Osteoblast (primary cell): ENCODE data around the gene PML. TPM values are rescaled to one million over a fixed set of nuclear protein-coding genes. Genes with fewer than 3 reads are reported as not detected.
A peak's percentile ranks its signal among the peaks of the same experiment; 100 is the strongest.

Source experiments
- DNase-seq: peaks from one replicate; pipeline ENCODE4 v3.0.0; 2011; ENCODE audit warnings: low spot score, mixed read lengths; ENCODE audit not compliant: insufficient read length; ENCODE audit errors: missing footprints
- H2AFZ ChIP-seq: 2 replicates; pipeline ENCODE4 v1.6.0; 2011; ENCODE audit warnings: mild to moderate bottlenecking, low read length
- H3K27ac ChIP-seq: 2 replicates; pipeline ENCODE4 v1.5.1; 2011; ENCODE audit warnings: mild to moderate bottlenecking, low read depth, low read length, moderate library complexity
- H3K27me3 ChIP-seq: 2 replicates; pipeline ENCODE4 v1.6.0; 2012; ENCODE audit warnings: mild to moderate bottlenecking, control low read depth, inconsistent platforms, low read length, moderate library complexity; ENCODE audit not compliant: insufficient read depth
- H3K36me3 ChIP-seq: 2 replicates; pipeline ENCODE4 v1.5.1; 2011; ENCODE audit warnings: mild to moderate bottlenecking, low read length, control low read depth, moderate library complexity; ENCODE audit not compliant: insufficient read depth
- H3K4me1 ChIP-seq: 2 replicates; pipeline ENCODE4 v1.5.1; 2011; ENCODE audit warnings: mild to moderate bottlenecking, low read length, control low read depth, moderate library complexity; ENCODE audit not compliant: insufficient read depth
- H3K4me2 ChIP-seq: 2 replicates; pipeline ENCODE4 v1.6.0; 2011; ENCODE audit warnings: mild to moderate bottlenecking, low read length; ENCODE audit not compliant: insufficient read depth
- H3K4me3 ChIP-seq: fragments of 200-600 bp; sonication (generic); 3 replicates; pipeline ENCODE4 v1.5.1; 2012; ENCODE audit warnings: mild to moderate bottlenecking, low read length, inconsistent platforms; ENCODE audit not compliant: insufficient read depth
- H3K79me2 ChIP-seq: 2 replicates; pipeline ENCODE4 v1.6.0; 2012; ENCODE audit warnings: mild to moderate bottlenecking, low read length, control low read depth, inconsistent platforms; ENCODE audit not compliant: insufficient read depth
- H3K9me3 ChIP-seq: 2 replicates; pipeline ENCODE4 v1.5.1; 2011; ENCODE audit warnings: low read depth, low read length, control low read depth
- H4K20me1 ChIP-seq: 2 replicates; pipeline ENCODE4 v1.6.0; 2012; ENCODE audit warnings: mild to moderate bottlenecking, low read length, control low read depth; ENCODE audit not compliant: insufficient read depth
- total RNA-seq: library from RNA; depleted of rRNA; stranded (reverse); fragments of >200 nt; gene quantifications from 2 replicates; pipeline ENCODE4 v1.2.3, GENCODE V29; 2012
- TF ChIP-seq, protein P1 (sequence below): IDR thresholded peaks from 2 replicates; pipeline ENCODE4 v1.5.1; 2011; ENCODE audit warnings: mild to moderate bottlenecking, low read depth, low read length, moderate library complexity; ENCODE audit errors: extremely low read depth

PML gene
- total RNA-seq, 1 donor = 46.7 TPM

DNA sequence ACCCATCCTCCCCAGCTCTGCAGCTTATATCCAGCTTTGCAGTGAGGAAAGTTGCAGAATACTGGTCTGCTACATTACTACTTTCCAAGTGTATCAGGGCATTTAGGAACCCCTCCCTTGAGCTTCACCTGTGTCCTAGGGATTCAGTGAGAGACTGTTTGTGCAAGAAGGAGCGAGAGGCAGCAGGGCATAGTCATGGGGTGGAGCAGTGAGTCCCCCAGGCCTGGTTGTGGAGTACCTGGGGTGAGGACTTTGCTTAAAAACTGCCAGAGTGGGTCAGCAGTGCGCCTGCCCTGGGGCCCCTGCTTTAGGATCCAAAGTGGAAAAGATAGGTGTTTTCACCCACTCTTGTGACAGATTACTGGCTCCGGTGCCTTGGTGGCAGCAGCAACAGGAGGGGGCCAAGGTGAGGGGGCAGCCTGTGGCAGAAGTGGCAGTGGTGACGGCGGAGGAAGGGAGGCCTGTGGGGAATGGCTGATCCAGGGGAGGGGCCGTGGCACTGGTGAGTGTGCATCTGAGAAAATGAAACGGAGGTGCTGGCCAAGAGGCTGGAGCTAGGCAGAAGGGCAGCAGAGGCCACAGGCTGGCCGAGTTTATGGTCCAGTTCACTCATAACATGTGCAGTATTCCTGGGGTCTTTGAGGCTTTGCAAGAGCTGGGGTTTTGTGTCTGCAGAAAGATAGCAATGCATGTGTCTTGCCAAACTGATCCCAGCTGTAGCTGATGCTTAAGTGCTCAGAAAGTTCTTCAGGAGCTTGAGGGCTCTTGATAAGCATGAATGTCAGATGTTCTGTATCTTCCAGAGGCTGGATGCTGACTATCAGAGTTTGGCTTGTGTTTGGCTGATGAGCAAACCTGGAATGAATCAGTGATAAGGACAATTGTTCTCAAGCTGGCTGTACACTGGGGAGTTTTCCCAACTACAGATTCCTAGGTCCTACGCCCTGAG lies 44.5 kb downstream of the PML start:
- Histone ChIP-seq H2AFZ (no peak overlapping the region), H3K4me3 (no peak overlapping the region), H3K79me2 (no peaks in the 10 kb centered on the region), H4K20me1 (peaks cover 3% of the 10 kb centered on the region), H3K4me1 (peaks cover 34% of the 10 kb centered on the region), H3K9me3 (no peaks in the 10 kb centered on the region), H3K27me3 (no peaks in the 10 kb centered on the region), H3K27ac (peak overlapping the region; percentile 84), H3K4me2 (no peak overlapping the region), H3K36me3 (peaks cover 54% of the 10 kb centered on the region)
- TF ChIP-seq, protein P1, sequence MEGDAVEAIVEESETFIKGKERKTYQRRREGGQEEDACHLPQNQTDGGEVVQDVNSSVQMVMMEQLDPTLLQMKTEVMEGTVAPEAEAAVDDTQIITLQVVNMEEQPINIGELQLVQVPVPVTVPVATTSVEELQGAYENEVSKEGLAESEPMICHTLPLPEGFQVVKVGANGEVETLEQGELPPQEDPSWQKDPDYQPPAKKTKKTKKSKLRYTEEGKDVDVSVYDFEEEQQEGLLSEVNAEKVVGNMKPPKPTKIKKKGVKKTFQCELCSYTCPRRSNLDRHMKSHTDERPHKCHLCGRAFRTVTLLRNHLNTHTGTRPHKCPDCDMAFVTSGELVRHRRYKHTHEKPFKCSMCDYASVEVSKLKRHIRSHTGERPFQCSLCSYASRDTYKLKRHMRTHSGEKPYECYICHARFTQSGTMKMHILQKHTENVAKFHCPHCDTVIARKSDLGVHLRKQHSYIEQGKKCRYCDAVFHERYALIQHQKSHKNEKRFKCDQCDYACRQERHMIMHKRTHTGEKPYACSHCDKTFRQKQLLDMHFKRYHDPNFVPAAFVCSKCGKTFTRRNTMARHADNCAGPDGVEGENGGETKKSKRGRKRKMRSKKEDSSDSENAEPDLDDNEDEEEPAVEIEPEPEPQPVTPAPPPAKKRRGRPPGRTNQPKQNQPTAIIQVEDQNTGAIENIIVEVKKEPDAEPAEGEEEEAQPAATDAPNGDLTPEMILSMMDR = no peak
- DNase-seq = peak; percentile 88

DNA sequence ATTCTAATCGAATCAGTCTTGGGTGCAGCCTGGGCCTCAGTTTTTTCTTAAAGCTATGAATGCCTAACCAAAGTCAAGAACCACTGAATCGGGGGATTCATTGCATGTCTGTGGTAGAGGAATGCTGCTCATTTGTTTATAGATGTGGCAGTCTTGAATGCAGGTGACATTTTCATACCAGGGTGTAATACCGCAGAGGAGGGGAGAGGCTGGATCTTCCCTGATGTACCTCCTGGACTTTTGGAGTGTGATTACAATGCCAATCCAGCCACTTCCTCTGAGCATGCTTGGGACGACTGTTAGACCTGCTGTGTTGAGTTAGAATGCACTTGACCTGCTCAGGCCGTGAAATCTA lies 45.1 kb downstream of the PML start:
- peak overlapping the region; percentile 84 for H3K27ac ChIP-seq
- H3K4me2 ChIP-seq = peak overlapping the region; percentile 50
- no peak for DNase-seq
- no peaks in the 10 kb centered on the region for H3K27me3 ChIP-seq
- H3K36me3 ChIP-seq = peaks cover 48% of the 10 kb centered on the region
- H4K20me1 ChIP-seq = peaks cover 3% of the 10 kb centered on the region
- no peak overlapping the region for H2AFZ ChIP-seq
- no peaks in the 10 kb centered on the region for H3K9me3 ChIP-seq
- H3K4me1 ChIP-seq = peaks cover 34% of the 10 kb centered on the region
- H3K4me3 ChIP-seq = no peak overlapping the region
- no peaks in the 10 kb centered on the region for H3K79me2 ChIP-seq
- TF ChIP-seq, protein P1 = no peak

DNA sequence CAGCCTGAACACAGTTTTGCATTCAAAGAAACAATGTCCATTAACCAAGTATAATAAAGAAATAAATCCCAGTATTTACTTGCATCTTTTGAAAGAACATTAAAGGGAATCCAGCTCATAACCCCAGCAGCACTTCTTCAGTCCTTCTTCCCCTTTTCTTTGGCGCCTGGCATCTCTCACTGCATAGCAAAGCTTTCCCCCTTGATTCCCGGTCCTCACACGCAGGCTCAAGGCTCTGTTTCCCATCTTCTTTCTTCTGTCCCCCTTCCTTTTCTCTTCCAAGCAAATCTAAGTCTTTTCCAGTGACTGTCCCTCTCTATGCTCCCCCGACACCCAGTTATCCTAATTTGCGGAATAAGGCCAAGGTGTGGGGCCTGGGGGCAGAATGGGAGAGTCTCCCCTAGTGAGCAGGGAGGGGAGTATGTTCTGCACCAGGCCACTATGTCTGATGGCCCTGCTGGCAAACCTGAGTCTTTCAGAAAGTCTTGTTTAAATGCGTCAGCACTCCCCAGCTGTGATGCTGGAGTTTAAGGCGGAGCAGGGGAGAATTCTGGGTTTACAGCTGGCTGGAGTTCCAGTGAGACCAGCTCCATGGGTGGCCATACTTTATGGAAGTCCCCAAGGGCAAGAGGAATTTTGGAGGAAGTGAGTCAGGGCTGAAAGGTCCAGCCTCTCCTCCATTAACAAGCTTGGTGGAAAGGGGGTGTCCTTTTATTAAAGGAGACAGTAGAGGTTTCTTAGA lies 45.8 kb downstream of the PML start:
- Histone ChIP-seq H2AFZ (peak overlapping the region; percentile 17), H3K27me3 (no peaks in the 10 kb centered on the region)

More for the DNA sequence above, 45.8 kb downstream of the PML start:
- Histone ChIP-seq H3K79me2 (no peaks in the 10 kb centered on the region), H3K9me3 (no peaks in the 10 kb centered on the region), H3K4me2 (peak overlapping the region; percentile 64), H3K4me1 (peaks cover 34% of the 10 kb centered on the region), H3K36me3 (peaks cover 44% of the 10 kb centered on the region), H3K27ac (peak overlapping the region; percentile 84), H4K20me1 (peaks cover 3% of the 10 kb centered on the region), H3K4me3 (peak overlapping the region; percentile 28)
- peak; percentile 99 for DNase-seq
- TF ChIP-seq, protein P1 = no peak
